ENCODE results near the gene RPL36. TPM values are rescaled to one million over a fixed set of nuclear protein-coding genes. Genes with fewer than 3 reads are reported as not detected.
A peak's percentile ranks its signal among the peaks of the same experiment; 100 is the strongest.

RPL36 gene
- total RNA-seq, 1 experiment from 2014 or later: 1,504 TPM

DNA sequence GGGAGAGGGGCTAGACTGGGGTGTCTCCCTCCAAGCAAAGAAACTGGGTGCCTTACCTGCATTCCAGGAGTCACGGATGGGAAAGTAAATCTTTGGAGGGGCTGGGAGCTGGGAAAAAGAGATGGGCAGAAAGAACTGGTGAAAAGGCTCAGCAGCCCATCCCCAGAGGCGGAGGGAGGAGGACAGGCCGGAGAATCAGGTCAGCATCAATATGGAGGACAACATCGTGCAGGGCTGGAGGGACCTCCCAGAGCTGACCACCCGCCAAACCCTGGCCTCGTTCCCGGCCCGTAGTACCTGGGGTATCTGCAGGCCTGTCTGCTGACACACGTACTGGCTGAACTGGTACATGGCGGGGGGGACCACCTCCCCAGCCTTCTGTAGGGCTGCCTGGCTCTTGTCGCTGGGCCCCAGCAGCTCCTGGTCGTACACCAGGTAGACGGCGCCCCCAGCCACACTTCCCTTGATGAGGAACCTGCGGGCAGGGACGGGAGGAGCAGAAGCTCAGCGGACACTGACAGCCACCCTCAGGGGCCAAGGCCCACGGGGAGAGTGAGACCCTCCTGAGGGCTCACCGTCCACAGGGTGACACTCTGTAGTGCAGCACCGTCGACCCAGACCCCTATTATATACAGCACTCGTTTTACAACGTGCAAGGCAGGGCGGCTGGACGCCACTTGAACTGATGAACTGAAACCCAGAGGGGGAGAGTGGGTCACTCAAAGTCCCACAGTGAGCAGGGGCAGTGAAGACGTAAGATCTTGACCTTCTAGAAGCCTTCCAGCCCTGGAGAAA is 10.6 kb upstream of the RPL36 start (continued):
- TF ChIP-seq POLR2A (IDR thresholded peaks at IDR 0.05; ENCODE audit: borderline replicate concordance, extremely low read depth, insufficient read depth, insufficient read length): no peak
- TF ChIP-seq ATF3 (IDR thresholded peaks at IDR 0.05): no peak
- no peak for TF ChIP-seq EZH2 (IDR thresholded peaks at IDR 0.05)
- no peak for TF ChIP-seq ZNF274 (IDR thresholded peaks at IDR 0.05; ENCODE audit: low read depth, low read length)
- TF ChIP-seq JUND (IDR thresholded peaks at IDR 0.05): no peak
- no peak for TF ChIP-seq ZFX (IDR thresholded peaks at IDR 0.05)
- TF ChIP-seq CEBPB (IDR thresholded peaks at IDR 0.05; ENCODE audit: low read depth): no peak

GRCh38 chr19:5680084-5680436 is 10.0 kb upstream of the RPL36 start:
- H3K9me2 ChIP-seq (ENCODE audit: insufficient read depth): no peaks in the 10 kb centered on the region
- ChIA-PET POLR2A (interaction anchor here (0.5 kb wide), 1 partner anchor 24 kb away, joined by 4 read pairs; no protein-coding TSS in a partner anchor), RAD21 (ENCODE audit: low non-redundant PET in 1 of 2, low total read pairs in 2 of 2, uncharacterized antibody in 2 of 2, unreplicated experiment in 2 of 2) (no interaction called here), CTCF (interaction anchor here (1.0 kb wide), 1 partner anchor 10 kb away, joined by 4 read pairs; the partner anchor contains the start of gene RPL36)
- H3K79me2 ChIP-seq (ENCODE audit: insufficient read depth, low read length): peaks cover 12% of the 10 kb centered on the region
- H3K36me3 ChIP-seq (ENCODE audit: control insufficient read depth in 1 of 2, insufficient read depth in 2 of 2, low read length in 2 of 2): no peaks in the 10 kb centered on the region
- peak overlapping the region; percentile 69 for H3K27ac ChIP-seq (ENCODE audit: low read depth, low read length)
- ATAC-seq: peak; percentile 39
- H3K4me2 ChIP-seq (ENCODE audit: low read length): peak overlapping the region; percentile 95
- no peak overlapping the region for H2AFZ ChIP-seq (ENCODE audit: low read depth, low read length, poor library complexity, severe bottlenecking)
- peak overlapping the region; percentile 84 to 99 for H3K4me3 ChIP-seq (replicated peaks in 1 of 2; ENCODE audit: low read depth in 1 of 2, low read length in 2 of 2)
- H3K9ac ChIP-seq (ENCODE audit: low read length): peak overlapping the region; percentile 96
- H3K9me3 ChIP-seq (ENCODE audit: control insufficient read depth in 1 of 2, insufficient read depth in 1 of 2, low read depth in 1 of 2, low read length in 2 of 2): no peaks in the 10 kb centered on the region
- H3K27me3 ChIP-seq (ENCODE audit: insufficient read depth, low read length): no peaks in the 10 kb centered on the region
- DNase-seq (ENCODE audit: low read depth, low spot score): no peak
- no peaks in the 10 kb centered on the region for H4K20me1 ChIP-seq (ENCODE audit: insufficient read depth)
- TF ChIP-seq TCF7L2 (IDR thresholded peaks at IDR 0.05; ENCODE audit: borderline replicate concordance, extremely low read depth, insufficient read depth, insufficient read length) (no peak), YY1 (IDR thresholded peaks at IDR 0.05; ENCODE audit: extremely low read depth, insufficient replicate concordance, low read depth, low read length) (no peak), ZNF274 (IDR thresholded peaks at IDR 0.05; ENCODE audit: low read depth, low read length) (no peak), JUND (IDR thresholded peaks at IDR 0.05) (no peak)
- TSS peak; percentile 83 for BruUV-seq (replicated peaks)
- intact Hi-C loops (cut with micrococcal nuclease): loop anchor here (1.0 to 2.0 kb wide), 2 partner anchors 40 to 111 kb away; partner anchors contain the start of genes CATSPERD, DUS3L and LONP1
- peaks cover 5 to 17% of the 10 kb centered on the region in 2 experiments; a peak in 2 of 4 replicates for H3K4me1 ChIP-seq (ENCODE audit: control insufficient read depth in 1 of 2, insufficient read depth in 2 of 2, low read length in 2 of 2)

Measured in HCT116 (cell line).